AG10803 (cell line): ENCODE data around the gene APBB3.
"Not testable (repeated sequence)": the region's sequence is repeated elsewhere in the genome, so short reads cannot be mapped to it uniquely, and the experiment has no call there.

ENCODE experiments used
- DNase-seq: peaks from one replicate; pipeline ENCODE4 v3.0.0; 2010; ENCODE audit warnings: low read depth
- H3K4me3 ChIP-seq: 2 replicates; pipeline ENCODE4 v1.5.1; 2011; ENCODE audit warnings: mild to moderate bottlenecking, low read length, control low read depth
- CTCF ChIP-seq: conservative IDR thresholded peaks from 2 replicates; pipeline ENCODE4 v1.5.1; 2011; ENCODE audit warnings: mild to moderate bottlenecking, low read length, control low read depth, inconsistent platforms

APBB3 gene

DNA sequence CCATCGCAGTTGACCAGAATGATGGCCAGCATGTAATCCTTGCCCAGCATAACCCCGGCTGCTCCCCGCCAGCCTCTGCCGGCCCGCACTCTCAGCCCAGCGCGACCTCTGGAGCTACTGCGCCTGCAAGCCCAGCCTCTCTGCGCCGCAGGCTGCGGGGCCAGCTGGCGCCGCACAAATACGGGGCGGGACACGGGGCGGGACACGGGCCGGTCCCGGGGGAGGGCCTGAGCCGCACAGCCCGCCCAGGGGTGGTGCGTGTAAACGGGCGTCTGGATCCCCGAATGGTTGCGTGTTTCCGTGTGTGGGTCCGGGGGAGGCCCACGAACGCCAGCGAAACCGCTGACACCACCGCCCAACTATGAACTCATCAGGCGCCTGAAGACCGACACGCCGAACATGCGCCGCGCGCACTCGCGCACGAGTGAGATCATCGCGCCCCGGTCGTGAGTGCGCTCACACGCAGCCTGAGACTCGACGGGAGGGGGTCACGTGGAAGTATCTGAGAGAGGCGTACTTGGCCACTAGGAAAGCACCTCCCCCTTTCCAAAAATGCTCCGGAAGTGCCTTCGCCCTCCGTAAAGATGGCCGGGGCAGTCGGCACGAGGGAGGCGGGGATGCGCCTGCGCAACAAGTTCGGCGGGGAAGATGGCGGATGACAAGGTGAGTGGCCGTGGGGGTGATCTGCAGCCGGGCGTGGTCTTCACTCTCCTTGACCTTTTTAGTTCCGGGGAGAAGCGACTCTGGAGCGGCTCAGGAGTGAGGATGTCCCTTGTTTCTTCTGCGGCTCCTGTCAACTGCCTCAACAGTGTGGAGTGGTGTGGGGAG is at the start of gene APBB3, which contains the start of gene SLC35A4:
Gene APBB3, minus strand, starts transcription at position 403 of the 828 bp plus-strand sequence. Its CDS starts 353 bp downstream, at position 50.
Gene SLC35A4, plus strand, starts transcription at position 633 of the 828 bp plus-strand sequence. CDS start 2,342 bp downstream, outside the sequence.
- H3K4me3 ChIP-seq: peak within 1 kb of the TSS; percentile 98
- TF ChIP-seq CTCF: no peak

DNA sequence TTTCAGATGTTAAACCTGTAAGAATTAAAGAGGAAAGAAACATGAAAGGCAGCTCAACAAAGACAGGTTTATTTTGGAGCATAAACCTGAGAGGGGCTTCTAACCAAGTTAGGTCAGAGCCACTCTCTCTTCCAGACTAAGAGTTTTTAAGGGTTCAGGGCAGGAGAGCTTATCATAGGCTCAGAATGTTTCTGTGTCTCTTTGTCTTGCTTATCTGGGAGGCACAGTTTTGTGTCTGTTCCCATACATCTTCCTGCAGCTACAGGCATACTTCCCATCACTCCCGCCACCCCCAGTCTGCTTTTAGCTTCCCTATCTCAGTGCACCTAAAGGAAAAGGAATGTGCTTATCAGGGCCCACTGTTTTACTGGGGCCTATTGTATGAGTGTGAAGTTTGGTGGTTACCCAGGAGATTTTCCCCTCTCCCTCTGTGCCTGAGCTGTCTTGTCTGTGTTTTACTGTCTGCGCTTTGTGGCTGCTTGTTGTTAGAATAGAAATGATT is 46.7 kb upstream of the APBB3 start:
- DNase-seq: no peak
- no peak overlapping the region for H3K4me3 ChIP-seq
- no peak for TF ChIP-seq CTCF

More for the DNA sequence above, at the start of gene APBB3, which contains the start of gene SLC35A4:
- DNase-seq: peak; percentile 99

DNA sequence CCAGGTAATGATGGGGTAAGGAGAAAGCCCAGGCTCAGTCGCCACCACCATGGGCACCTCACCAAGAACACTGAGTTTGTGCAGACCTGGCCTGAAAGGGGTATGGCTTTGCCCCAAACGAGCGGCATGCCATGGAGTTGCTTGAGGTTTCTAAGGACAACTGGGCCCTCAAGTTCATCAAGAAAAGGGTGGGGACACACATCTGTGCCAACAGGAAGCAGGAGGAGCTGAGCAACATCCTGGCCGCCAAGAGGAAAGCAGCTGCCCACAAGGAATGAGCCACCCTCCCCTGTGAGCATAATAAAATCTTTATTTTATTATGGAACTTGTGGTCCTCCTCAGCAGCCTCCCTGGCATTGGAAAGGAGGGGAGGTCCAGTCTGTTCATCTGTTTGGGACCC is 44.7 kb upstream of the APBB3 start:
- DNase-seq: peak; percentile 29
- TF ChIP-seq CTCF: no peak
- no peak overlapping the region for H3K4me3 ChIP-seq

DNA sequence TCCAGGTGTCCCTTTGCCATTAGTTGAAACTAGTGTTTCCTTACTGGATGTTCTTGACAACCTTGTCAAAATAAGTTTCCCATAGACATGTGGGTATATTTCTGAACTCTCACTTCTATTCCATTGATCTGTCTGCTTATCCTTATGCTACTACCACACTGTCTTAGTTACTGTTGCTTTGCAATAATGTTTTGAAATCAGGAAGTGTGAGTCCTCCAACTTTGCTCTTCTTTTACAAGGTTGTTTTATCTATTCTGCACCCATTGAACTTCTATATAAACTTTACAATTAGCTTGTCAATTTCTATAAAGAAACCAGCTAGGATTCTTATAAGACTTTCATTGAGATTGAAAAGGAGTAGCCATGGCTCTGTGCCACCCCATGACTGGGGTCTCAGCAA is 44.3 kb upstream of the APBB3 start:
- H3K4me3 ChIP-seq: no peak overlapping the region
- TF ChIP-seq CTCF: no peak
- DNase-seq: no peak

DNA sequence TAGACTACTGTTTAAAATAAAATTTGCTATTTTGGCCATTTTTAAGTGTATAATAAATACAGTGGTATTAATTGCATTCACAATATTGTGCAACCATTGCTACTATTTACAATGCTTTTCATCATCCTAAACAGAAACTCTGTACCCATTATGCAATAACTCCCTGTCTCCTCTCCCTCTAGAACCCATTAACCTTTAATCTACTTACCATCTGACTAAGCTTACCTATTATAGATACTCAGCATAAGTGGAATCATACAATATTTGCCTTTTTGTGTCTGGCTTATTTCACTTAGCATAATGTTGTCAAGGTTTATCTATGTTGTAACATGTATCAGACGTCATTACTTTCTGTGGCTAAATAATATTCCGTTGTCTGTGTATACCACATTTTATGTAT is 42.6 kb upstream of the APBB3 start:
- TF ChIP-seq CTCF: no peak
- peak; percentile 26 for DNase-seq
- no peak overlapping the region for H3K4me3 ChIP-seq

DNA sequence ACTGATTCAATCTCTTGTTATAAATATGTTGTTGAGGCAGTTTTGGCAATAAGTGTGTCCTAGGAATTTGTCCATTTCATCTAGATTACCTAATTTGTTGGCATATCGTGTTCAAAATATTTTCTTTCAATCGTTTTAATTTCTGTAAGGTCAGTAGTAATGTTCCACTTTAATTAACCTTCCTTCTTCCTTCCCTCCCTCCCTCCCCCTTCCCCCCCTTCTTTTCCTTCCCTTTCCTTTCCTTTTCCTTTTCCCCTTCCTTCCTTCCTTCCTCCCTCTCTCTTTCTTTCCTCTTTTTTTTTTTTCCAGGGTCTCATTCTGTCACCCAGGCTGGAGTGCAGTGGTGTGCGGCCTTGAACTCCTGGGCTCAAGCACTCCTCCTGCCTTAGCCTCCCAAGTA is 41.5 kb upstream of the APBB3 start:
- peak; percentile 49 for DNase-seq
- no peak overlapping the region for H3K4me3 ChIP-seq
- TF ChIP-seq CTCF: no peak

DNA sequence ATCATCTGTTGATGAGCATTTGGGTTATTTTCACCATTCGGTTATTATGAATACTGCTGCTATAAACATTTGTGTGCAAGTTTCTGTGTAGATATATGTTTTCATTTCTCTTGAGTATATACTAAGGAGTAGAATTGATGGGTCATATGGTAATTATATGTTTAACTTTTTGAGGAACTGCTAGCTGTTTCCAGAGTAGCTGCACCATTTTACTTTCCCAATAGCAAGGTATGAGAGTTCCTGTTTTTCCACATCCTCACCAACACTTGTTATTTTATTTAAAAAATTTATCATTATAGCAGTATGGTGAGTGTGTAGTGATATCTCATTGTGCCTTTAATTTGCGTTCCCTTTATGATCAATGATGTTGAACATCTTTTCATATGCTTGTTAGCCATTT is 39.3 kb upstream of the APBB3 start:
- no peak for DNase-seq
- H3K4me3 ChIP-seq: no peak overlapping the region
- TF ChIP-seq CTCF: no peak

- H3K4me3 ChIP-seq, DNase-seq: not testable (repeated sequence)
Measured at GRCh38 chr5:140603446-140603698, 39.0 kb upstream of the APBB3 start.
